KBM-7 (cell line): ENCODE results near the gene SUGT1.
"Not testable (repeated sequence)": the region's sequence is repeated elsewhere in the genome, so short reads cannot be mapped to it uniquely, and the experiment has no call there.

ENCODE experiments used
- DNase-seq: peaks from one replicate; pipeline ENCODE4 v3.0.0-alpha.2; 2015
- in situ Hi-C: fragments of 300-500 bp; cut with MboI; formaldehyde crosslinking; loops from 2 replicates; pipeline ENCODE4 v1.14.3; 2020; ENCODE audit warnings: low sequenced_read_pairs, low pct_unique_long_range_greater_than_20kb, mixed read lengths

SUGT1 gene

DNA sequence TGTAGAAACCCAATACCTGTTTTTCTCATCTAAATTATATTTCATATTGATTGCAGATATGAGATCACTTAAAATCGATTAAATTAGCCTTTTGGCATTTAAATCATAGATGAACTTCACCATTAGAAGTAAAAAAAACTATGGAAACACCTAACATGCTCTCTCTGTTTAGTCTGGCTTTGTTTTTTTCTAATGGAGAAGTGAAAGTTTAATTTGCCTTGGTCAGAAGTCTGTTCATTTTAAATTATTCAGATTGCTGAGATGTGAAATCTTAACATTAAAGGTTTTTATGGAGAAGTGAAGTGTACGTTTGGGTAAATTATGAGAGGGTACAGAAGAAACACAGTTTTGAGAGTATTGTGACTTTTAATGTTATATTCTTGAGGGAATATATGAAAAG lies 6.7 kb downstream of the SUGT1 start:
- in situ Hi-C loops, result no loop called here

DNA sequence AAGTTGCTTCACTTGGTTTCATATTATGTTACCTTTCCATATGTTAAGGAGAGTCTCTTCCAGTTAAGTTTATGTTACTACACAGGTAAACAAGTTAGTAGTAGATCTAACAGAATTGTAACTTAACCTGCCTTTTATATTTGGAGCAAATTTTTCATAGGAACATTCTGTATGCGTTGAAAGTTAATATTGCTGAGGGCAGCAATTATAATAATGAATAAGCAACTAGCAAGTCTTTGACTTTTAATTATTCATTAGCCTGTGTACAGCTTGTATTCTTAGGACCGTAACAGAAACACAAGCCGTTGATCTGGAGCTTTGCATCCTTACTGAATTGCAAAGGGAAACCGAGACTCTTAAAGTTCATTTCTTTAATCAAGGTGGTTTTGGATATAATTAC lies 11.6 kb downstream of the SUGT1 start:
- in situ Hi-C loops, result no loop called here
- no peak for DNase-seq

More for the DNA sequence above, 6.7 kb downstream of the SUGT1 start:
- DNase-seq, result no peak

GRCh38 chr13:52665325-52665724 lies 12.7 kb downstream of the SUGT1 start:
- in situ Hi-C loops, result no loop called here
- DNase-seq, result peak; percentile 22

DNA sequence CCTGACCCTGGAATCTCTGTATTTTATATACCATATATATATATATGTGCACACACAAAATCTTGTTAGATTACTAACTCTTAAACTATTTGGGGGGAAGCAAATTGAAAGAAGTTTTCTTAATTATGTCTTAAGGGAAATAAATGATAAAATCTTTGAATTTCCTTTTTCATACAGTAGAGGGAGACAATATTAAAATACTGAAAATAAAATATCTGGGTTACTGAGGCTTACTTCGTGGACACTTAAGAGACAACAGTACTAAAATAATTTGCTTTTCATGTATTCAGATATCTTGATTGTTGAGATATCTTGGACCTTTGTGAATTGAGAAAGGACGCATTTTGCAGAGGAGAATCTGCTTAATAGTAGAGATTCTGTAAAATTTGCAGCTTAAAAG lies 17.0 kb downstream of the SUGT1 start:
- DNase-seq, result no peak
- in situ Hi-C loops, result no loop called here

GRCh38 chr13:52670726-52671125 lies 18.1 kb downstream of the SUGT1 start:
- no peak for DNase-seq
- in situ Hi-C loops, result no loop called here

GRCh38 chr13:52673465-52673864 lies 20.8 kb downstream of the SUGT1 start:
- DNase-seq, result no peak
- in situ Hi-C loops, result no loop called here

GRCh38 chr13:52677823-52678222 lies 25.2 kb downstream of the SUGT1 start:
- in situ Hi-C loops, result no loop called here

DNA sequence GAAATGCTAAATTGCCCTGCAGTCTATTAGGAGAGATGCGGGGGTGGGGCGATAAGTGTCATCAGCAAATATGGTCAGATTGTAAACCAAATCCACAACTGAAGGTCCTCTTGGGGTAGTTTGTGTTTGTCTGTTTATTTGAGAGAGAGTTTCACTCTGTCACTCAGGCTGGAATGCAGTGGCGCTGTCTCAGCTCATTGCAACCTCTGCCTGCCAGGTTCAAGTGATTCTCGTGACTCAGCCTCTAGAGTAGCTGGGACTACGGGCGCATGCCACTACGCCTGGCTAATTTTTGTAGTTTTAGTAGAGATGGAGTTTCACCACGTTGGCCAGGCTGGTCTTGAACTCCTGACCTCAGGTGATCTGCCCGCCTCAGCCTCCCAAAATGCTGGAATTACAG lies 33.2 kb downstream of the SUGT1 start:
- in situ Hi-C loops, DNase-seq: not testable (repeated sequence)

More at GRCh38 chr13:52677823-52678222, 25.2 kb downstream of the SUGT1 start:
- no peak for DNase-seq

- in situ Hi-C loops, result no loop called here
- no peak for DNase-seq
Observed at GRCh38 chr13:52686376-52686775, 33.7 kb downstream of the SUGT1 start.

DNA sequence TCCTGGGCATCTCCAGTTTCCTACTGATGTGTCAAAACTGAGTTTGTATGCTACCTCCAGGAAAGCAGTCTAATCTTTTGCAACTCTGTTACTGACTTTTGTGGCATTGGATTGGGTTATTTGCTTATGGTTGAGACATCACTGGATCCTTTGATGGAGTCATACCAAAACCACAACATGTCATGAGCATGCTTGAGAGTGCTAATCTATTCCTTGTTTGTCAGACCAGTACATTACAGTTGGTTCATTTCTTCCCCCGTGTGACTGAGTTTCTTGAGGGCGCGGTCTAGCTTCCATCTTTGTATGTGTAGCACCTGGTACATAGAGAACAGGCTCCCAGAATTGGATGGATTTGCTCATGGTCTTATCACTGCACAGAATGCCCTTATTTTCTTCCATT lies 43.2 kb downstream of the SUGT1 start:
- in situ Hi-C loops, result no loop called here
- no peak for DNase-seq

- in situ Hi-C loops, result no loop called here
- no peak for DNase-seq
Observed at GRCh38 chr13:52696566-52696965, 43.9 kb downstream of the SUGT1 start.

DNA sequence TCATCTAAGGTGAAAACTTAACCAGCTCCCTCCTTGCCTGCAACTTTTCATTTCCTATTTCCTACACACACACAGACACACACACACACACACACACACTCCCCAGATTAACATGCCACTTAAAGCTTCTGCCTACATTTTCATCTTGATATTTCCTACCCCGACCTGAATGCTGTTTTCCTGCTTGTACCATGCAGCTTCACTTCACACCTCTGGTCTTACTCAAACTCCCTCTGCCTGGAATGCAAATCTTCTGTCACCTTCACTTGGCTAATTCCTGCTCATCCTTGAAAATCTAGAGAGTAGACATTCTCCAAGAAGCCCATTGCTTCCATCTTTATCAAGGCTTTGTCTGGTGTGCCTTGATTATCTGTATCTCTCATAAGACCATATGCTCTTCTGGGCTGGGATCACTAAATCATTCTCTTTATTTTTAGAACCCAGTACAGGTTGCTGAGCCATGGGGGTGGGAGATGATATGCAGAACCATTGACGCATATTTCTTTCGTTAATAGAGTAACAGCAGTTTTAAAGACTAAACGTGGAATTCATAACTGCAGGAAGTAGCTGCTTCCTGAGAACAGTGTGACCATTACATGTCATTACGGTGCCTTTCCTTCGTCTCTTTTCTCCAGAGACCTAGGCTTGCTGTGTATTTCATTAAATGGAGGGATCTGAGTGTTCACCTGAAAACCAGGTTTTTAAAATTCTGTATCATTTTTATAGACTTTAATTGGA lies 49.3 kb downstream of the SUGT1 start:
- DNase-seq, result no peak
- in situ Hi-C loops, result no loop called here

- in situ Hi-C loops, result no loop called here
- no peak for DNase-seq
Observed at GRCh38 chr13:52703482-52703881, 50.8 kb downstream of the SUGT1 start.

GRCh38 chr13:52706081-52706480 lies 53.4 kb downstream of the SUGT1 start:
- in situ Hi-C loops, result no loop called here
- no peak for DNase-seq

DNA sequence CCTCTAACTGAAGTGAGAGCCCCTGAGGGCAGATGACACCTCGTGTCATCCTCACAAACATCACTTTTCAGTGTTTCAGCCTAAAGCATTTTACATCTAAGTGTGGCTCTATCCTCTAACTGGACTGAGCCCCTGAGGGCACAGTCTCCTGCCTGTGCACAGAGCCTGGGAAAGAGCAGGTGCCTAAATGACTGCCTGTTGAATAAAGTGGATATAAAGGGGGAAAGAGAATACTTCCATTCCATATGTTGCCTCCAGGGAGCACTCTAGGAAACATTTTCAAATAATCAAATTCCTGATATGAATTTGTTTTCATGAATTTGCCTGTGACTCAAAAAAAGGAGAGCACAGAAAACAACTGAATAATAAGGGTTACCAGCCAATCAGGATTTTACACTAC lies 54.7 kb downstream of the SUGT1 start:
- peak; percentile 12 for DNase-seq
- in situ Hi-C loops, result no loop called here

- DNase-seq, in situ Hi-C loops: not testable (repeated sequence)
Observed at GRCh38 chr13:52708266-52708665, 55.6 kb downstream of the SUGT1 start.

- DNase-seq, result no peak
- in situ Hi-C loops, result no loop called here
Observed at GRCh38 chr13:52711286-52711685, 58.6 kb downstream of the SUGT1 start.

GRCh38 chr13:52712385-52712784 lies 59.7 kb downstream of the SUGT1 start:
- DNase-seq, result no peak
- in situ Hi-C loops, result no loop called here

- DNase-seq, result peak; percentile 54
- in situ Hi-C loops, result no loop called here
Observed at GRCh38 chr13:52713894-52714293, 61.3 kb downstream of the SUGT1 start.

DNA sequence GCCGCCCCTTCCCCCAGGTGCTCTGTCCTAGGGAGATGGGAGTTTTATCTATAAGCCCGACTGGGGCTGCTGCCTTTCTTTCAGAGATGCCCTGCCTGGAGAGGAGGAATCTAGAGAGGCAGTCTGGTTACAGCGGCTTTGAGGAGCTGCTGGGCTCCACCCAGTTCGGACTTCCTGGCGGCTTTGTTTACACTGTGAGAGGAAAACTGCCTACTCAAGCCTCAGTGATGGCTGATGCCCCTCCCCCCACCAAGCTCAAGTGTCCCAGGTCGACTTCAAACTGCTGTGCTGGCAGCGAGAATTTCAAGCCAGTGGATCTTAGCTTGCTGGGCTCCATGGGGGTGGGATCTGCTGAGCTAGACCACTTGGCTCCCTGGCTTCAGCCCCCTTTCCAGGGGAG lies 68.3 kb downstream of the SUGT1 start:
- DNase-seq, in situ Hi-C loops: not testable (repeated sequence)

GRCh38 chr13:52721356-52721755 lies 68.7 kb downstream of the SUGT1 start:
- DNase-seq, in situ Hi-C loops: not testable (repeated sequence)
